ENCODE data around the gene CENPB. TPM values are rescaled to one million over a fixed set of nuclear protein-coding genes. Genes with fewer than 3 reads are reported as not detected.

Gene CENPB
- polyA plus RNA-seq, 3 donors: 37.8 to 73.4 (median 70.9) TPM

GRCh38 chr20:3758566-3758965 is 28.0 kb downstream of the CENPB start:
- H3K27ac ChIP-seq (ENCODE audit: low read depth, low read length): no peak overlapping the region
- WGBS, 3 donors: 61 to 77% (median 69%) methylated on average over 11 of the region's 11 CpGs

GRCh38 chr20:3757268-3757667 is 29.3 kb downstream of the CENPB start:
- H3K27ac ChIP-seq (ENCODE audit: low read depth, low read length): no peak overlapping the region
- 76 to 82% (median 76%) methylated on average over 2 of the region's 2 CpGs for WGBS, 3 donors

GRCh38 chr20:3755814-3756480 is 30.6 kb downstream of the CENPB start:
- 72 to 92% (median 82%) methylated on average over 4 to 5 of the region's 5 CpGs for WGBS, 3 donors
- H3K27ac ChIP-seq (ENCODE audit: low read depth, low read length): no peak overlapping the region

DNA sequence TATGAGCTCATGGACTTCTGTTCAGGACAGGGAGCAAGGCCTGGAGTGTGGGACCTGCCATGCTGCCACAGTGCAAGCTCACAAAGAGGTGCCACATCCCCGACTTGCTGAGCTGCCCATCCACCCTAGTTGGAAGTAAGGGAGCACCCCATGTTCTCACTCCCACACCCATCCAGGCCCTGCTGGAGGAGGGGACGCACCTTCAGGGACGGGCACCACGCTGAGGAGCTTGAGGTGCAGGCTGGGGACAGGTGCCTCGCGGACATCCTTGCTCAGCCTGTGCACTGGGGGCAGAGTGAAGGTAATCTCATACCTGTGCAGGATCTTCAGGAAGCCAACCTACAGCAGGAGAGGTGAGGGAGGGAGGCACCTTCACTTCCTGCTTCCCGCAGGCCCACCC is 31.3 kb downstream of the CENPB start:
- H3K27ac ChIP-seq (ENCODE audit: low read depth, low read length): no peak overlapping the region
- WGBS, 3 donors: 79 to 85% (median 84%) methylated on average over 7 of the region's 7 CpGs

DNA sequence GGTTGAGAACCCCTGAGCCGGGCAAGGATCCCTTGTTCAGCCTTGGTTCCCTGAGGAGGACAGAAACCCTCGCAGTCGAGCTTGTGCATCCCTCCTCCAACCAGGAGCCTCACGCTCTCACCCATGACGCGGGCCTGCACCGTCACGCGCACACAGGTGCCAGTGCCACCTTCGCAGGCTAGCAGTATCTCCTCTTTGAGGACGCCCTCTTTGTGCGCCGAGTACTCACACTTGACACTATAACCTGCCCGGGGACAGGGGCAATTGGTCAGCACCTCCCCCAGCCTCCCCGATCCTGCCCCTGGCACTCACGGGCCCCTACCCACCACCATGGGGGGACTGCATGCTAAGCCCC is 32.3 kb downstream of the CENPB start:
- 79 to 93% (median 87%) methylated on average over 16 of the region's 16 CpGs for WGBS, 3 donors
- H3K27ac ChIP-seq (ENCODE audit: low read depth, low read length): no peak overlapping the region

GRCh38 chr20:3753501-3754275 is 32.9 kb downstream of the CENPB start:
- 70 to 88% (median 72%) methylated on average over 22 to 26 of the region's 26 CpGs for WGBS, 3 donors
- no peak overlapping the region for H3K27ac ChIP-seq (ENCODE audit: low read depth, low read length)

DNA sequence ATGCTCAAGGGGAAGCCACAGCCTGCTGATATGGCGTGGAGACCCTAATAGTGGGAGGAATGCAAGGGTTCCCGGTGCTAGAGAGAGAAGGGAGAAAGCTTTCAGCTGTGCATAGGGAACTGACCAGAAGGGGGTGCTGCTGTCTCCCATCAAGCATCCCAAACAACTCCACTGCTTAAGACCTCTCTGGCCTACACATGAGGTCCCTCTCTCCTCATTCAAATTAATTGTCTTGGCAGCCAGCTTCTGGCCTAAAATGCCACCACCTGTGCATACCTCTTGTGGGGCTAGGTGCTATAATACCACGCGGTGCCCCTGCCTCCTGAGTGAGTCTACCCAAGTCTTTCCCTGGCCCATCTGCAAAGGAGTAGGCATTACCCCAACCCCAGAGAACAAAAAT is 33.4 kb downstream of the CENPB start:
- no peak overlapping the region for H3K27ac ChIP-seq (ENCODE audit: low read depth, low read length)
- WGBS, 3 donors: 35 to 52% (median 45%) methylated on average over 4 of the region's 4 CpGs

DNA sequence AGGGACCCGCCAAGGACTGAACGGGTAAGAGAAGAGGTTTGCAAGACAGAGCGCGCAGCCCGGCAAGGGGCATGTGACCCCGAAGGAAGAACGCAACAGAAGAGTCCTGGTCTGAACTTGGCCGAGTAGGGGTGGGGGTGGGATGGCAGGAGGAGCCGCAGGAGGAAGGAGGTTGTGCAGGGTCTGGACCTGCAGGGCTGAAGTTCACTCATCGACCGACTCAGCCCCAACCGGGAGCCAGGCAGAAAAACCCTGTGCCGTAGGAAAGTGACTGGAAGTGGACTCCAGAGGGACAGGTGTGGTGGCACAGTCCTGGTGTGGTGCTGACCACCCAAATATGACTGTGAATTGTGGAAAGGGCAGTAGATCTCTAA is 34.2 kb downstream of the CENPB start:
- WGBS, 3 donors: 22 to 54% (median 52%) methylated on average over 13 of the region's 13 CpGs
- H3K27ac ChIP-seq (ENCODE audit: low read depth, low read length): no peak overlapping the region

DNA sequence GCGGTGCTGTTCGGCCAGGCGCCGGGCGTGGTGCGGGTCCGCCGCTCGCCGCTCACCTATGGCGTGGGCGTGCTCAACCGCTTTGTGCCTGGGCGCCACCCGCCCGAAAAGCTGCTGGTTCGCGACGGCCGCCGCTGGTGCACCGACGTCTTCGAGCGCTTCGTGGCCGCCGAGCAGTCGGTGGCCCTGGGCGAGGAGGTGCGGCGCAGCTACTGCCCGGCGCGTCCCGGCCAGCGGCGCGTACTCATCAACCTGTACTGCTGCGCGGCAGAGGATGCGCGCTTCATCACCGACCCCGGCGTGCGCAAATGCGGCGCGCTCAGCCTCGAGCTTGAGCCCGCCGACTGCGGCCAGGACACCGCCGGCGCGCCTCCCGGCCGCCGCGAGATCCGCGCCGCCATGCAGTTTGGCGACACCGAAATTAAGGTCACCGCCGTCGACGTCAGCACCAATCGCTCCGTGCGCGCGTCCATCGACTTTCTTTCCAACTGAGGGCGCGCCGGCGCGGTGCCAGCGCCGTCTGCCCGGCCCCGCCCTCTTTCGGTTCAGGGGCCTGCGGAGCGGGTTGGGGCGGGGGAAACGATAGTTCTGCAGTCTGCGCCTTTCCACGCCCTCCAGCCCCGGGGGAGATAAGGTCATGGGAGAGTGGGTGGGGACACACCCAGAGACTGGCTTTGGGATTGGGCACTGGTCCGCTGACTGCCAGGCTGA is 34.7 kb downstream of the CENPB start:
- 22 to 75% (median 64%) methylated on average over 85 to 95 of the region's 95 CpGs for WGBS, 3 donors
- H3K27ac ChIP-seq (ENCODE audit: low read depth, low read length): no peak overlapping the region

GRCh38 chr20:3751305-3751674 is 35.2 kb downstream of the CENPB start:
- H3K27ac ChIP-seq (ENCODE audit: low read depth, low read length): no peak overlapping the region
- WGBS, 3 donors: 43 to 89% (median 79%) methylated on average over 30 to 31 of the region's 31 CpGs

DNA sequence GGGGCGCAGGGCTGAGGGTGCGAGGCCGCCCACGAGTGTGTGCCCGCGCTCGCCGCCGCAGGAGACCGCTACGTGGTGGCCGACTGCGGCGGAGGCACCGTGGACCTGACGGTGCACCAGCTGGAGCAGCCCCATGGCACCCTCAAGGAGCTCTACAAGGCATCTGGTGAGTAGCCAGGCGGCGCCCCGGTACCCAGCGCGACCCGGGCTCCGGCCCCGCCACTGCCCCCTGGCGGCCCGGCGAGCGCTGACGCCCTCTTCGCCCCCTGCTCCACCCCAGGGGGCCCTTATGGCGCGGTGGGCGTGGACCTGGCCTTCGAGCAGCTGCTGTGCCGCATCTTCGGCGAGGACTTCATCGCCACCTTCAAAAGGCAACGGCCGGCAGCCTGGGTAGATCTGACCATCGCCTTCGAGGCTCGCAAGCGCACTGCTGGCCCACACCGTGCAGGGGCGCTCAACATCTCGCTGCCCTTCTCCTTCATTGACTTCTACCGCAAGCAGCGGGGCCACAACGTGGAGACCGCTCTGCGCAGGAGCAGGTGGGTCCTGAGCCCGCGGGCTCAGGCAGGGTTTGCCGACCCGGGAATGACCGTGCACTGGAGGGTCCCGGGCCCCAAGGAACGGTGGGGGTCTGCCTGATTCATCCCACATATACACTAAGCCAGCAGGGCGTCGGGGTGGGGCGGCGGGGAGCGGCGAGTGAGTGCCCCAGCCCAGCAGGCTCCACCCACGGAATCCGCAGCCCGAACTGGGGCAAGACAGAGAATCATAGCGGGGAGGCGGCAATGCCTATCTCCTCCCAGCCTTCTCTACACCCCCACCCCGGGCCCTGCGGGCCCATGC is 36.6 kb downstream of the CENPB start:
- WGBS, 3 donors: 35 to 75% (median 71%) methylated on average over 72 of the region's 72 CpGs
- H3K27ac ChIP-seq (ENCODE audit: low read depth, low read length): no peak overlapping the region

DNA sequence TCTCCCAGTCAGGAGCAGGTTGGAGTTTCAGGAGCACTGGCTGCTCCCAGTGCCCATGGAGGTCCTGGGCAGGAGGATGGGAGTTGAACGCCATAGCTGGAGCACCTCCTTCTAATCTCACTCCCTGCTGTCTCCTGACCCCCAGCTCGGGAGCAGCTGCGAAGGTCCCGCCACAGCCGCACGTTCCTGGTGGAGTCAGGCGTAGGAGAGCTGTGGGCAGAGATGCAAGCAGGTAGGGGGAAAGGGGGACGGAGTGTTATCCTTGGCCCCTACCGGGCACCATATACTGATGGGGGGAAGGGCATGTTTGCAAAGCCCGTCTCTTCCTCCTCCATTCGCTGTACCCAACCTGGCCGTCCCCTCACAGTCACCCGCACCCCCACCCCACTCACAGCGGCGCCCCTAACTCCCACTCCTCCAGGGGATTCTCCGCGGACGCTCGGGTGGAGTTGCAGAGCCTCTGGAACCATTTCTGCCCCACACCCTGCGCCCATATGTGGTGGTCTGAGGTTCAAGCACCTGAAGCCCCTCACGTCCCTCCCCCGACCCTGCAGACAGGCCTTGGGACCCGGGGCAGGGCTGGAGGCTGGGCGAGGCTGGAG is 37.4 kb downstream of the CENPB start:
- 53 to 86% (median 75%) methylated on average over 22 to 24 of the region's 24 CpGs for WGBS, 3 donors
- no peak overlapping the region for H3K27ac ChIP-seq (ENCODE audit: low read depth, low read length)

GRCh38 chr20:3748073-3748472 is 38.5 kb downstream of the CENPB start:
- 91 to 95% (median 93%) methylated on average over 16 of the region's 16 CpGs for WGBS, 3 donors
- no peak overlapping the region for H3K27ac ChIP-seq (ENCODE audit: low read depth, low read length)

GRCh38 chr20:3747471-3747870 is 39.1 kb downstream of the CENPB start:
- no peak overlapping the region for H3K27ac ChIP-seq (ENCODE audit: low read depth, low read length)
- 80 to 90% (median 86%) methylated on average over 2 of the region's 2 CpGs for WGBS, 3 donors

- 74 to 83% (median 82%) methylated on average over 11 of the region's 11 CpGs for WGBS, 3 donors
- no peak overlapping the region for H3K27ac ChIP-seq (ENCODE audit: low read depth, low read length)
These were observed 40.8 kb downstream of the CENPB start for GRCh38 chr20:3745686-3746173.

GRCh38 chr20:3744806-3745685 is 41.5 kb downstream of the CENPB start:
- H3K27ac ChIP-seq (ENCODE audit: low read depth, low read length): no peak overlapping the region
- WGBS, 3 donors: 22 to 57% (median 52%) methylated on average over 44 to 45 of the region's 45 CpGs

GRCh38 chr20:3744037-3744436 is 42.5 kb downstream of the CENPB start:
- no peak overlapping the region for H3K27ac ChIP-seq (ENCODE audit: low read depth, low read length)
- 85 to 97% (median 92%) methylated on average over 1 of the region's 1 CpG for WGBS, 3 donors
